K562 (cell line): ENCODE measurements around the gene PLPP7. TPM values are rescaled to one million over a fixed set of nuclear protein-coding genes. Genes with fewer than 3 reads are reported as not detected.

Experiments
- ATAC-seq: fragments of 200-7000 bp; cut with Tn5 transposase; 3 replicates; pipeline ENCODE4 v1.9.1; 2020; ENCODE audit warnings: moderate library complexity
- BruUV-seq: library from RNA; stranded (reverse); fragments of 400-500 nt; replicated peaks from 2 replicates; lab custom pipeline; 2021; lab: Mats Ljungman, UMichigan
- CTCF ChIA-PET: fragments of 300-600 bp; formaldehyde crosslinking; extraction: SDS; loops from one replicate; lab custom pipeline; 2021; ENCODE audit warnings: low intra/inter-chr PET ratio; lab: Yijun Ruan, JAX
- POLR2A ChIA-PET: fragments of 300-600, 350-650 bp; sonication (Branson Sonifier 250); formaldehyde crosslinking; extraction: SDS; loops from one replicate; lab custom pipeline; 2021; ENCODE audit warnings: antibody characterized with exemption, inconsistent platforms; lab: Yijun Ruan, JAX
- DNase-seq, 4 experiments: peaks; one replicate each; pipeline versions ENCODE4 v3.0.0 to v3.0.0-alpha.2; 2011 to 2018; ENCODE audit warnings: low spot score in 3 of 4, mixed read lengths in 3 of 4; ENCODE audit errors: extremely low read depth in 1 of 4
- FAIRE-seq: peaks from 2 replicates; lab custom pipeline; 2011; peaks lifted over from hg19 to GRCh38; lab: Jason Lieb, UNC
- H2AFZ ChIP-seq: 2 replicates; pipeline ENCODE4 v1.6.0; 2011; ENCODE audit warnings: low read depth, low read length, control low read depth, inconsistent platforms
- H3K27ac ChIP-seq: fragments of 200-600 bp; 3 replicates; pipeline ENCODE4 v1.8.0; 2011; ENCODE audit warnings: low read depth, mild to moderate bottlenecking, control low read depth, inconsistent platforms, low read length, moderate library complexity, mixed read lengths; ENCODE audit errors: extremely low read depth
- H3K27me3 ChIP-seq, 2 experiments: fragments of 300-600 bp in 1 of 2; 2 replicates in 1 of 2; 3 replicates in 1 of 2; pipeline versions ENCODE4 v1.6.0 to v1.8.0; 2011; ENCODE audit warnings: inconsistent platforms in 2 of 2, low read length in 2 of 2, mild to moderate bottlenecking in 1 of 2, mixed read lengths in 1 of 2, moderate library complexity in 1 of 2; ENCODE audit not compliant: control insufficient read depth in 2 of 2, insufficient read depth in 2 of 2
- H3K36me3 ChIP-seq: fragments of 300-600 bp; 3 replicates; pipeline ENCODE4 v1.8.0; 2011; ENCODE audit warnings: mild to moderate bottlenecking, low read length, inconsistent platforms; ENCODE audit not compliant: control insufficient read depth, insufficient read depth
- H3K4me1 ChIP-seq, 2 experiments: fragments of 200-600 bp in 1 of 2; replicated peaks in 1 of 2; 2 replicates in 1 of 2; 3 replicates in 1 of 2; pipeline versions ENCODE4 v1.5.1 to v1.8.0; 2011; ENCODE audit warnings: inconsistent platforms in 2 of 2, low read length in 2 of 2, mild to moderate bottlenecking in 1 of 2, mixed read lengths in 1 of 2, moderate library complexity in 1 of 2; ENCODE audit not compliant: control insufficient read depth in 2 of 2, insufficient read depth in 2 of 2
- H3K4me2 ChIP-seq: 2 replicates; pipeline ENCODE4 v1.6.1; 2011; ENCODE audit warnings: low read length, control low read depth, inconsistent platforms, mixed read lengths; ENCODE audit not compliant: insufficient read depth
- H3K4me3 ChIP-seq: fragments of 200-600 bp; sonication (generic), shearing (Covaris generic); 2 replicates; pipeline ENCODE4 v1.5.1; 2016; ENCODE audit warnings: control low read depth, inconsistent platforms
- H3K79me2 ChIP-seq: fragments of 200-600 bp; 3 replicates; pipeline ENCODE4 v1.8.0; 2011; ENCODE audit warnings: low read length, inconsistent platforms; ENCODE audit not compliant: control insufficient read depth, insufficient read depth
- H3K9ac ChIP-seq, 2 experiments: 2 replicates each; pipeline versions ENCODE4 v1.6.0 to v1.6.1; 2011; ENCODE audit warnings: low read depth in 2 of 2, low read length in 2 of 2, control low read depth in 1 of 2, inconsistent platforms in 1 of 2, mild to moderate bottlenecking in 1 of 2, mixed read lengths in 1 of 2; ENCODE audit not compliant: insufficient read depth in 1 of 2
- H3K9me1 ChIP-seq: one replicate; pipeline ENCODE4 v1.6.0; 2011; ENCODE audit warnings: inconsistent platforms, mild to moderate bottlenecking, low read length, moderate library complexity; ENCODE audit not compliant: control insufficient read depth, insufficient read depth
- H3K9me3 ChIP-seq: replicated peaks from 2 replicates; pipeline ENCODE4 v1.5.1; 2011; ENCODE audit warnings: low read depth, low read length, inconsistent platforms; ENCODE audit not compliant: control insufficient read depth, insufficient read depth
- H4K20me1 ChIP-seq: replicated peaks from 2 replicates; pipeline ENCODE4 v1.6.1; 2011; ENCODE audit warnings: low read length, inconsistent platforms, mixed read lengths; ENCODE audit not compliant: control insufficient read depth, insufficient read depth
- SIN3B ChIP-seq: fragments of 450-650 bp; IDR thresholded peaks from 2 replicates; pipeline ENCODE4 v1.6.1; 2017; ENCODE audit warnings: low read depth, mild to moderate bottlenecking, moderate library complexity
- WGBS: fragments of 100-300 bp; shearing (Covaris generic); methylation state at CpG from one replicate; pipeline ENCODE4 v1.1.6; 2016; ENCODE audit warnings: low coverage, mixed read lengths; ENCODE audit not compliant: insufficient coverage; ENCODE audit errors: missing lambda C conversion rate; 5-methylcytosine and 5-hydroxymethylcytosine counted together
- in situ Hi-C: fragments of 300-500 bp; cut with MboI; formaldehyde crosslinking; loops from 4 replicates; pipeline ENCODE4 v1.15.0; 2018; ENCODE audit warnings: inconsistent platforms, mixed read lengths
- intact Hi-C: fragments of 100-400 bp; cut with micrococcal nuclease; formaldehyde crosslinking; loops from 2 replicates; pipeline ENCODE4 v1.14.2; 2022
- polyA plus RNA-seq, 8 experiments: library from polyadenylated mRNA; depleted of rRNA in 4 of 8; stranded (reverse) in 5 of 8; unstranded in 3 of 8; fragments of >200 nt; fragmentation: Nextera tagmentation in 2 of 8; fragmentation: Illumina TruSeq in 1 of 8; extraction: Ambion mirVana in 2 of 8; extraction: Trizol in 1 of 8; gene quantifications; 2 replicates each; pipeline versions ENCODE4 v1.2.1 to v1.2.3, GENCODE V29; 2011 to 2014; ENCODE audit warnings: inconsistent platforms in 1 of 8, missing spikeins in 1 of 8
- total RNA-seq, 7 experiments: library from RNA; depleted of rRNA in 6 of 7; stranded (reverse); fragments of >200 nt in 6 of 7; fragmentation: Illumina TruSeq in 2 of 7; extraction: Trizol in 2 of 7; gene quantifications; 2 replicates each; pipeline versions ENCODE4 v1.2.1 to v1.2.3, GENCODE V29; 2011 to 2021; ENCODE audit warnings: low replicate concordance in 1 of 7
- TF ChIP-seq, protein P1 (sequence below): sonication (generic); formaldehyde crosslinking; IDR thresholded peaks from 2 replicates; pipeline ENCODE4 v1.8.1; 2023; ENCODE audit warnings: mild to moderate bottlenecking, missing genetic modification reagents, moderate library complexity
- TF ChIP-seq, protein P2 (sequence below): sonication (generic); formaldehyde crosslinking; IDR thresholded peaks from 2 replicates; pipeline ENCODE4 v1.8.1; 2023; ENCODE audit warnings: mild to moderate bottlenecking, missing genetic modification reagents
- TF ChIP-seq, protein P3 (sequence below), 2 experiments: fragments of 450-650 bp in 1 of 2; sonication (generic) in 1 of 2; formaldehyde crosslinking; conservative IDR thresholded peaks; 2 replicates each; pipeline versions ENCODE4 v1.4.0 to v1.8.1; 2020 to 2022; ENCODE audit warnings: mild to moderate bottlenecking in 1 of 2, missing genetic modification reagents in 1 of 2

The PLPP7 gene
- total and polyA plus RNA-seq, 9 of the 15 experiments (the other 6 are each of a cell fraction or from before 2014, with no cell fraction given) = 0.09 to 0.93 (median 0.18) TPM; not detected in 4

DNA sequence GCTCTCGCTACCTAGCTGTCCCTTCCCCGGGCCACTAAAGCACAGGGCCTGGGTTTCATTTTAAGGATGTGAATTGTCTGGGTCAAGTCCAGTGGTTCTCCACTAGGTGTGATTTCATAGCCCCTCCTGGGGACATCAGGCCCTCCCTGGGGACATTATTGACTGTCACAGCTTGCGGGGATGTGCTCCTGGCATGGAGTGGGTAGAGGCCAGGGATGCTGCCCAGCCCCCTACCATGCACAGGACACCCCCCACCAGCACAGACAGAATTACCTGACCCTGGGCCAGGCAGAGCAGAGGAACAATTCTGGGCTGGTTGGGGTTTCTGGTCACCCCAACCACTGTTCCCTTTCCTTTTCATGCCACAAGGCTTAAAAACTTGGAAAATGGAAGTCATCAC lies 17.3 kb upstream of the PLPP7 start:
- no peak overlapping the region for H2AFZ ChIP-seq
- H3K4me3 ChIP-seq = peak overlapping the region; percentile 0; the same call in 1 of the 2 replicates
- H3K9me3 ChIP-seq = no peaks in the 10 kb centered on the region
- peak; percentile 65 to 80 (median 78) for DNase-seq
- H3K27me3 ChIP-seq = no peaks in the 10 kb centered on the region
- no peak for ATAC-seq
- 0 out of 2 replicates have a peak, but pooled peaks cover 4% of the 10 kb centered on the region for H4K20me1 ChIP-seq
- in situ Hi-C loops (no loop called here), intact Hi-C loops (no loop called here)
- peak overlapping the region; percentile 52 to 93 for H3K9ac ChIP-seq
- 89% methylated on average over 3 of the region's 3 CpGs for WGBS
- POLR2A ChIA-PET = interaction anchor here (1.1 to 14.6 kb wide), 3 partner anchors 18 to 92 kb away, joined by 4 to 338 read pairs (median 10); no protein-coding TSS in a partner anchor
- H3K4me1 ChIP-seq = peaks cover 47 to 91% of the 10 kb centered on the region in 2 experiments
- peaks cover 3% of the 10 kb centered on the region for H3K9me1 ChIP-seq
- CTCF ChIA-PET = interaction anchor here (1.4 kb wide), 1 partner anchor 94 kb away, joined by 9 read pairs; no protein-coding TSS in a partner anchor
- peak overlapping the region; percentile 95 for H3K4me2 ChIP-seq
- H3K27ac ChIP-seq = peak overlapping the region; percentile 75
- TF ChIP-seq, protein P1, sequence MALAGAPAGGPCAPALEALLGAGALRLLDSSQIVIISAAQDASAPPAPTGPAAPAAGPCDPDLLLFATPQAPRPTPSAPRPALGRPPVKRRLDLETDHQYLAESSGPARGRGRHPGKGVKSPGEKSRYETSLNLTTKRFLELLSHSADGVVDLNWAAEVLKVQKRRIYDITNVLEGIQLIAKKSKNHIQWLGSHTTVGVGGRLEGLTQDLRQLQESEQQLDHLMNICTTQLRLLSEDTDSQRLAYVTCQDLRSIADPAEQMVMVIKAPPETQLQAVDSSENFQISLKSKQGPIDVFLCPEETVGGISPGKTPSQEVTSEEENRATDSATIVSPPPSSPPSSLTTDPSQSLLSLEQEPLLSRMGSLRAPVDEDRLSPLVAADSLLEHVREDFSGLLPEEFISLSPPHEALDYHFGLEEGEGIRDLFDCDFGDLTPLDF (CRISPR knock-in tag) = peak; percentile 70; the same call in 1 of the 2 replicates
- TF ChIP-seq, protein P2, sequence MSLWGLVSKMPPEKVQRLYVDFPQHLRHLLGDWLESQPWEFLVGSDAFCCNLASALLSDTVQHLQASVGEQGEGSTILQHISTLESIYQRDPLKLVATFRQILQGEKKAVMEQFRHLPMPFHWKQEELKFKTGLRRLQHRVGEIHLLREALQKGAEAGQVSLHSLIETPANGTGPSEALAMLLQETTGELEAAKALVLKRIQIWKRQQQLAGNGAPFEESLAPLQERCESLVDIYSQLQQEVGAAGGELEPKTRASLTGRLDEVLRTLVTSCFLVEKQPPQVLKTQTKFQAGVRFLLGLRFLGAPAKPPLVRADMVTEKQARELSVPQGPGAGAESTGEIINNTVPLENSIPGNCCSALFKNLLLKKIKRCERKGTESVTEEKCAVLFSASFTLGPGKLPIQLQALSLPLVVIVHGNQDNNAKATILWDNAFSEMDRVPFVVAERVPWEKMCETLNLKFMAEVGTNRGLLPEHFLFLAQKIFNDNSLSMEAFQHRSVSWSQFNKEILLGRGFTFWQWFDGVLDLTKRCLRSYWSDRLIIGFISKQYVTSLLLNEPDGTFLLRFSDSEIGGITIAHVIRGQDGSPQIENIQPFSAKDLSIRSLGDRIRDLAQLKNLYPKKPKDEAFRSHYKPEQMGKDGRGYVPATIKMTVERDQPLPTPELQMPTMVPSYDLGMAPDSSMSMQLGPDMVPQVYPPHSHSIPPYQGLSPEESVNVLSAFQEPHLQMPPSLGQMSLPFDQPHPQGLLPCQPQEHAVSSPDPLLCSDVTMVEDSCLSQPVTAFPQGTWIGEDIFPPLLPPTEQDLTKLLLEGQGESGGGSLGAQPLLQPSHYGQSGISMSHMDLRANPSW (CRISPR knock-in tag) = peak; percentile 62; the same call in 1 of the 2 replicates
- TF ChIP-seq, protein P3, sequence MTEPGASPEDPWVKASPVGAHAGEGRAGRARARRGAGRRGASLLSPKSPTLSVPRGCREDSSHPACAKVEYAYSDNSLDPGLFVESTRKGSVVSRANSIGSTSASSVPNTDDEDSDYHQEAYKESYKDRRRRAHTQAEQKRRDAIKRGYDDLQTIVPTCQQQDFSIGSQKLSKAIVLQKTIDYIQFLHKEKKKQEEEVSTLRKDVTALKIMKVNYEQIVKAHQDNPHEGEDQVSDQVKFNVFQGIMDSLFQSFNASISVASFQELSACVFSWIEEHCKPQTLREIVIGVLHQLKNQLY (CRISPR knock-in tag; conservative IDR thresholded peaks at IDR 0.05) = peak in 1 of 2 experiments; percentile 72; a peak in 1 of 4 replicates
- TF ChIP-seq SIN3B = no peak
- BruUV-seq = no TSS peak
- peaks cover 43% of the 10 kb centered on the region for H3K36me3 ChIP-seq
- FAIRE-seq = no peak
- H3K79me2 ChIP-seq = peaks cover 96% of the 10 kb centered on the region
